K562 (cell line): ENCODE data around the gene TJP2. TPM values are rescaled to one million over a fixed set of nuclear protein-coding genes. Genes with fewer than 3 reads are reported as not detected.

Source experiments
- CAMTA2 ChIP-seq: fragments of 250-450 bp; sonication (Bioruptor Pico); conservative IDR thresholded peaks from 2 replicates; pipeline ENCODE4 v1.5.1; 2022
- COPS2 ChIP-seq: fragments of 450-650 bp; conservative IDR thresholded peaks from 2 replicates; pipeline ENCODE4 v1.6.1; 2016; ENCODE audit warnings: mild to moderate bottlenecking, moderate library complexity
- EZH2 ChIP-seq: IDR thresholded peaks from 2 replicates; pipeline ENCODE4 v1.6.1; 2012; ENCODE audit warnings: low read depth, mild to moderate bottlenecking, inconsistent platforms, low read length, borderline replicate concordance
- FOXJ3 ChIP-seq: sonication (generic); formaldehyde crosslinking; IDR thresholded peaks from 2 replicates; pipeline ENCODE4 v1.4.0; 2020; ENCODE audit warnings: mild to moderate bottlenecking, missing genetic modification reagents
- FOXK1 ChIP-seq: sonication (generic); formaldehyde crosslinking; IDR thresholded peaks from 2 replicates; pipeline ENCODE4 v1.8.0; 2022; ENCODE audit warnings: missing genetic modification reagents, mild to moderate bottlenecking, borderline replicate concordance
- MIER1 ChIP-seq: fragments of 450-650 bp; IDR thresholded peaks from 2 replicates; pipeline ENCODE4 v1.6.1; 2016; ENCODE audit warnings: antibody characterized with exemption, mild to moderate bottlenecking, low read depth
- RBM15 ChIP-seq: fragments of 200-400 bp; formaldehyde crosslinking; IDR thresholded peaks from 2 replicates; pipeline ENCODE4 v1.6.1; 2018; ENCODE audit warnings: mild to moderate bottlenecking, low read length, moderate library complexity; ENCODE audit not compliant: insufficient read depth
- RBM17 ChIP-seq: fragments of 200-400 bp; formaldehyde crosslinking; IDR thresholded peaks from 2 replicates; pipeline ENCODE4 v1.6.1; 2017; ENCODE audit warnings: low read depth, mild to moderate bottlenecking, low read length, borderline replicate concordance
- STAG1 ChIP-seq: sonication (generic); formaldehyde crosslinking; IDR thresholded peaks from 2 replicates; pipeline ENCODE4 v1.5.0; 2020; ENCODE audit warnings: missing genetic modification reagents, borderline replicate concordance
- TGIF2 ChIP-seq: sonication (generic); formaldehyde crosslinking; IDR thresholded peaks from 2 replicates; pipeline ENCODE4 v1.8.1; 2022; ENCODE audit warnings: mild to moderate bottlenecking, missing genetic modification reagents, moderate library complexity
- YY1 ChIP-seq, 3 experiments: IDR thresholded peaks; 2 replicates each; pipeline ENCODE4 v1.6.1; 2011; ENCODE audit warnings: low read length in 2 of 3, mild to moderate bottlenecking in 2 of 3, moderate library complexity in 2 of 3, borderline replicate concordance in 1 of 3, control low read depth in 1 of 3, low read depth in 1 of 3; ENCODE audit not compliant: insufficient read depth in 3 of 3, insufficient replicate concordance in 2 of 3, control insufficient read depth in 1 of 3, insufficient read length in 1 of 3; ENCODE audit errors: extremely low read depth in 1 of 3
- ZNF140 ChIP-seq: fragments of 250-450 bp; sonication (Bioruptor Pico); IDR thresholded peaks from 2 replicates; pipeline ENCODE4 v1.8.0; 2021; ENCODE audit warnings: moderate library complexity, mild to moderate bottlenecking, inconsistent platforms
- ZNF41 ChIP-seq: fragments of 250-450 bp; sonication (Bioruptor Pico); conservative IDR thresholded peaks from 2 replicates; pipeline ENCODE4 v1.4.0; 2020; ENCODE audit warnings: mild to moderate bottlenecking
- ZNF586 ChIP-seq: fragments of 450-650 bp; formaldehyde crosslinking; conservative IDR thresholded peaks from 2 replicates; pipeline ENCODE4 v1.4.0; 2020; ENCODE audit warnings: mild to moderate bottlenecking, moderate library complexity
- ZNF766 ChIP-seq: fragments of 200-800 bp; sonication (Bioruptor generic); conservative IDR thresholded peaks from 2 replicates; pipeline ENCODE4 v1.6.1; 2016; ENCODE audit warnings: missing genetic modification characterization, missing compliant biosample characterization
- polyA plus RNA-seq, 8 experiments: library from polyadenylated mRNA; depleted of rRNA in 4 of 8; stranded (reverse) in 5 of 8; unstranded in 3 of 8; fragments of >200 nt; fragmentation: Nextera tagmentation in 2 of 8; fragmentation: Illumina TruSeq in 1 of 8; extraction: Ambion mirVana in 2 of 8; extraction: Trizol in 1 of 8; gene quantifications; 2 replicates each; pipeline versions ENCODE4 v1.2.1 to v1.2.3, GENCODE V29; 2011 to 2014; ENCODE audit warnings: inconsistent platforms in 1 of 8, missing spikeins in 1 of 8
- total RNA-seq, 7 experiments: library from RNA; depleted of rRNA in 6 of 7; stranded (reverse); fragments of >200 nt in 6 of 7; fragmentation: Illumina TruSeq in 2 of 7; extraction: Trizol in 2 of 7; gene quantifications; 2 replicates each; pipeline versions ENCODE4 v1.2.1 to v1.2.3, GENCODE V29; 2011 to 2021; ENCODE audit warnings: low replicate concordance in 1 of 7
- TF ChIP-seq, protein P1 (sequence below): fragments of 250-450 bp; sonication (Bioruptor Pico); IDR thresholded peaks from 2 replicates; pipeline ENCODE4 v1.5.0; 2021
- TF ChIP-seq, protein P2 (sequence below), 2 experiments: fragments of 450-650 bp; IDR thresholded peaks; 2 replicates each; pipeline ENCODE4 v1.6.1; 2018; ENCODE audit warnings: mild to moderate bottlenecking in 2 of 2, low read depth in 1 of 2; ENCODE audit not compliant: partially characterized antibody in 2 of 2
- TF ChIP-seq, protein P3 (sequence below): fragments of 450-650 bp; conservative IDR thresholded peaks from 2 replicates; pipeline ENCODE4 v1.6.1; 2016; ENCODE audit warnings: missing genetic modification characterization, low read depth, mild to moderate bottlenecking, control low read depth, missing compliant biosample characterization
- TF ChIP-seq, protein P4 (sequence below): IDR thresholded peaks from 2 replicates; pipeline ENCODE4 v1.6.1; 2011; ENCODE audit not compliant: insufficient read length; ENCODE audit errors: extremely low read depth
- TF ChIP-seq, protein P5 (sequence below): sonication (generic); formaldehyde crosslinking; IDR thresholded peaks from 2 replicates; pipeline ENCODE4 v1.9.0; 2022; ENCODE audit warnings: mild to moderate bottlenecking, missing genetic modification reagents

TJP2 gene
- total and polyA plus RNA-seq, 9 of the 15 experiments (the other 6 are each of a cell fraction or from before 2014, with no cell fraction given): 4.0 to 24.1 (median 16.8) TPM

DNA sequence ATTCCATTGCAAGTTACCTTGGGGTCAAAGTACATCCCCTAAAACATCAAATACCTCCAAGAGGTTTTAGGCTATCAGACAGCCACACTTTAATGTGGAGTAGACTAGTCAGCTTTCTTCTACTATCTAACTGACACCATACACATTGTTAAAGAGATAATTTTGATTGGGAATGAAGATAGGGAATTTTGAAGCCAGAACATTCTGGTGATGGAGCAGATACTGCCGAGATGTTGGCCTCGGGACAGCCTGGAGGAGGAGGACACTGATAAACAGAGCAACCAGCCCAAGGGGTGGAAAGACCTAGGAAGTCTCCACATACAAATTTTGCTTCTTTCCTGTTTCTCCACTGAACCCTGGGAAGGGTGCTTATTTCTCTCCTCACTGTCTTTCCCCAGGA is 14.9 kb downstream of the TJP2 start (continued):
- no peak for TF ChIP-seq YY1 (IDR thresholded peaks at IDR 0.05; ENCODE audit: borderline replicate concordance in 1 of 3, control insufficient read depth in 1 of 3, extremely low read depth in 1 of 3, insufficient read depth in 3 of 3, insufficient read length in 1 of 3, insufficient replicate concordance in 2 of 3, low read depth in 1 of 3, low read length in 2 of 3)
- TF ChIP-seq ZNF586 (CRISPR knock-in tag): no peak
- TF ChIP-seq, protein P1, sequence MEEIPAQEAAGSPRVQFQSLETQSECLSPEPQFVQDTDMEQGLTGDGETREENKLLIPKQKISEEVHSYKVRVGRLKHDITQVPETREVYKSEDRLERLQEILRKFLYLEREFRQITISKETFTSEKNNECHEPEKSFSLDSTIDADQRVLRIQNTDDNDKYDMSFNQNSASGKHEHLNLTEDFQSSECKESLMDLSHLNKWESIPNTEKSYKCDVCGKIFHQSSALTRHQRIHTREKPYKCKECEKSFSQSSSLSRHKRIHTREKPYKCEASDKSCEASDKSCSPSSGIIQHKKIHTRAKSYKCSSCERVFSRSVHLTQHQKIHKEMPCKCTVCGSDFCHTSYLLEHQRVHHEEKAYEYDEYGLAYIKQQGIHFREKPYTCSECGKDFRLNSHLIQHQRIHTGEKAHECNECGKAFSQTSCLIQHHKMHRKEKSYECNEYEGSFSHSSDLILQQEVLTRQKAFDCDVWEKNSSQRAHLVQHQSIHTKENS: no peak
- TF ChIP-seq FOXK1 (CRISPR knock-in tag): no peak
- TF ChIP-seq FOXJ3 (CRISPR knock-in tag): no peak
- TF ChIP-seq COPS2: no peak
- TF ChIP-seq MIER1: no peak
- TF ChIP-seq ZNF140 (CRISPR knock-in tag): no peak
- no peak for TF ChIP-seq RBM17
- TF ChIP-seq, protein P2, sequence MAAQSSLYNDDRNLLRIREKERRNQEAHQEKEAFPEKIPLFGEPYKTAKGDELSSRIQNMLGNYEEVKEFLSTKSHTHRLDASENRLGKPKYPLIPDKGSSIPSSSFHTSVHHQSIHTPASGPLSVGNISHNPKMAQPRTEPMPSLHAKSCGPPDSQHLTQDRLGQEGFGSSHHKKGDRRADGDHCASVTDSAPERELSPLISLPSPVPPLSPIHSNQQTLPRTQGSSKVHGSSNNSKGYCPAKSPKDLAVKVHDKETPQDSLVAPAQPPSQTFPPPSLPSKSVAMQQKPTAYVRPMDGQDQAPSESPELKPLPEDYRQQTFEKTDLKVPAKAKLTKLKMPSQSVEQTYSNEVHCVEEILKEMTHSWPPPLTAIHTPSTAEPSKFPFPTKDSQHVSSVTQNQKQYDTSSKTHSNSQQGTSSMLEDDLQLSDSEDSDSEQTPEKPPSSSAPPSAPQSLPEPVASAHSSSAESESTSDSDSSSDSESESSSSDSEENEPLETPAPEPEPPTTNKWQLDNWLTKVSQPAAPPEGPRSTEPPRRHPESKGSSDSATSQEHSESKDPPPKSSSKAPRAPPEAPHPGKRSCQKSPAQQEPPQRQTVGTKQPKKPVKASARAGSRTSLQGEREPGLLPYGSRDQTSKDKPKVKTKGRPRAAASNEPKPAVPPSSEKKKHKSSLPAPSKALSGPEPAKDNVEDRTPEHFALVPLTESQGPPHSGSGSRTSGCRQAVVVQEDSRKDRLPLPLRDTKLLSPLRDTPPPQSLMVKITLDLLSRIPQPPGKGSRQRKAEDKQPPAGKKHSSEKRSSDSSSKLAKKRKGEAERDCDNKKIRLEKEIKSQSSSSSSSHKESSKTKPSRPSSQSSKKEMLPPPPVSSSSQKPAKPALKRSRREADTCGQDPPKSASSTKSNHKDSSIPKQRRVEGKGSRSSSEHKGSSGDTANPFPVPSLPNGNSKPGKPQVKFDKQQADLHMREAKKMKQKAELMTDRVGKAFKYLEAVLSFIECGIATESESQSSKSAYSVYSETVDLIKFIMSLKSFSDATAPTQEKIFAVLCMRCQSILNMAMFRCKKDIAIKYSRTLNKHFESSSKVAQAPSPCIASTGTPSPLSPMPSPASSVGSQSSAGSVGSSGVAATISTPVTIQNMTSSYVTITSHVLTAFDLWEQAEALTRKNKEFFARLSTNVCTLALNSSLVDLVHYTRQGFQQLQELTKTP (IDR thresholded peaks at IDR 0.05; ENCODE audit: low read depth in 1 of 2, partially characterized antibody in 2 of 2): no peak
- no peak for TF ChIP-seq STAG1 (CRISPR knock-in tag)
- no peak for TF ChIP-seq EZH2
- no peak for TF ChIP-seq TGIF2
- no peak for TF ChIP-seq ZNF41 (CRISPR knock-in tag)
- TF ChIP-seq, protein P3, sequence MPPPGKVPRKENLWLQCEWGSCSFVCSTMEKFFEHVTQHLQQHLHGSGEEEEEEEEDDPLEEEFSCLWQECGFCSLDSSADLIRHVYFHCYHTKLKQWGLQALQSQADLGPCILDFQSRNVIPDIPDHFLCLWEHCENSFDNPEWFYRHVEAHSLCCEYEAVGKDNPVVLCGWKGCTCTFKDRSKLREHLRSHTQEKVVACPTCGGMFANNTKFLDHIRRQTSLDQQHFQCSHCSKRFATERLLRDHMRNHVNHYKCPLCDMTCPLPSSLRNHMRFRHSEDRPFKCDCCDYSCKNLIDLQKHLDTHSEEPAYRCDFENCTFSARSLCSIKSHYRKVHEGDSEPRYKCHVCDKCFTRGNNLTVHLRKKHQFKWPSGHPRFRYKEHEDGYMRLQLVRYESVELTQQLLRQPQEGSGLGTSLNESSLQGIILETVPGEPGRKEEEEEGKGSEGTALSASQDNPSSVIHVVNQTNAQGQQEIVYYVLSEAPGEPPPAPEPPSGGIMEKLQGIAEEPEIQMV (tag): no peak
- TF ChIP-seq, protein P4, sequence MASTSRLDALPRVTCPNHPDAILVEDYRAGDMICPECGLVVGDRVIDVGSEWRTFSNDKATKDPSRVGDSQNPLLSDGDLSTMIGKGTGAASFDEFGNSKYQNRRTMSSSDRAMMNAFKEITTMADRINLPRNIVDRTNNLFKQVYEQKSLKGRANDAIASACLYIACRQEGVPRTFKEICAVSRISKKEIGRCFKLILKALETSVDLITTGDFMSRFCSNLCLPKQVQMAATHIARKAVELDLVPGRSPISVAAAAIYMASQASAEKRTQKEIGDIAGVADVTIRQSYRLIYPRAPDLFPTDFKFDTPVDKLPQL: no peak
- TF ChIP-seq, protein P5, sequence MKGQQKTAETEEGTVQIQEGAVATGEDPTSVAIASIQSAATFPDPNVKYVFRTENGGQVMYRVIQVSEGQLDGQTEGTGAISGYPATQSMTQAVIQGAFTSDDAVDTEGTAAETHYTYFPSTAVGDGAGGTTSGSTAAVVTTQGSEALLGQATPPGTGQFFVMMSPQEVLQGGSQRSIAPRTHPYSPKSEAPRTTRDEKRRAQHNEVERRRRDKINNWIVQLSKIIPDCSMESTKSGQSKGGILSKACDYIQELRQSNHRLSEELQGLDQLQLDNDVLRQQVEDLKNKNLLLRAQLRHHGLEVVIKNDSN (CRISPR knock-in tag): no peak
- TF ChIP-seq RBM15: no peak
- TF ChIP-seq ZNF766 (CRISPR knock-in tag): 0 out of 2 replicates have a peak, but pooled peaks have one; percentile 20
- TF ChIP-seq CAMTA2 (CRISPR knock-in tag): no peak
